HepG2 (cell line): ENCODE results near the gene DOP1B. TPM values are rescaled to one million over a fixed set of nuclear protein-coding genes. Genes with fewer than 3 reads are reported as not detected.
A peak's percentile ranks its signal among the peaks of the same experiment; 100 is the strongest.

Experiments
- ATAC-seq: fragments of 200-7000 bp; cut with Tn5 transposase; 3 replicates; pipeline ENCODE4 v1.9.1; 2020; ENCODE audit warnings: mild to moderate bottlenecking, moderate library complexity
- BruUV-seq: library from RNA; stranded (reverse); fragments of 400-500 nt; replicated peaks from 2 replicates; lab custom pipeline; 2021; lab: Mats Ljungman, UMichigan
- CTCF ChIA-PET: fragments of 300-600 bp; formaldehyde crosslinking; extraction: SDS; loops from one replicate; lab custom pipeline; 2021; ENCODE audit warnings: low total read pairs, inconsistent platforms, low intra/inter-chr PET ratio; lab: Yijun Ruan, JAX
- POLR2A ChIA-PET: fragments of 350-600 bp; sonication (Branson Sonifier 250); formaldehyde crosslinking; loops from one replicate; lab custom pipeline; 2020; ENCODE audit warnings: antibody characterized with exemption, inconsistent platforms; lab: Yijun Ruan, JAX
- DNase-seq: peaks from one replicate; pipeline ENCODE4 v3.0.0-alpha.2; 2015; ENCODE audit warnings: low spot score
- FAIRE-seq: peaks from 3 replicates; lab custom pipeline; 2011; peaks lifted over from hg19 to GRCh38; lab: Jason Lieb, UNC
- H2AFZ ChIP-seq: one replicate; pipeline ENCODE4 v1.6.1; 2011; ENCODE audit warnings: low read length, inconsistent platforms
- H3K27ac ChIP-seq: fragments of 300-600 bp; 3 replicates; pipeline ENCODE4 v1.8.0; 2011; ENCODE audit warnings: mixed run types, mild to moderate bottlenecking, mixed read lengths, low read length, inconsistent platforms; ENCODE audit not compliant: insufficient read depth; ENCODE audit errors: extremely low read length
- H3K27me3 ChIP-seq, 2 experiments: fragments of 200-600 bp in 1 of 2; 2 replicates in 1 of 2; 3 replicates in 1 of 2; pipeline versions ENCODE4 v1.6.0 to v1.8.0; 2011; ENCODE audit warnings: low read length in 2 of 2, mild to moderate bottlenecking in 2 of 2, moderate library complexity in 2 of 2, inconsistent platforms in 1 of 2; ENCODE audit not compliant: insufficient read depth in 2 of 2, control insufficient read depth in 1 of 2
- H3K36me3 ChIP-seq, 2 experiments: fragments of 200-600 bp in 1 of 2; replicated peaks in 1 of 2; 2 replicates in 1 of 2; 3 replicates in 1 of 2; pipeline versions ENCODE4 v1.5.1 to v1.8.0; 2011; ENCODE audit warnings: low read length in 2 of 2, inconsistent platforms in 1 of 2; ENCODE audit not compliant: insufficient read depth in 2 of 2, control insufficient read depth in 1 of 2
- H3K4me1 ChIP-seq: 2 replicates; pipeline ENCODE4 v1.5.1; 2012; ENCODE audit warnings: low read length, inconsistent platforms; ENCODE audit not compliant: insufficient read depth
- H3K4me2 ChIP-seq: 2 replicates; pipeline ENCODE4 v1.6.0; 2011; ENCODE audit warnings: low read depth, low read length, inconsistent platforms
- H3K4me3 ChIP-seq, 3 experiments: fragments of 200-600 bp in 1 of 3; sonication (generic), shearing (Covaris generic) in 1 of 3; replicated peaks in 1 of 3; 2 replicates each; pipeline ENCODE4 v1.5.1; 2011 to 2016; ENCODE audit warnings: low read length in 3 of 3, inconsistent platforms in 2 of 3, low read depth in 2 of 3, mild to moderate bottlenecking in 2 of 3, control low read depth in 1 of 3, mixed read lengths in 1 of 3; ENCODE audit not compliant: insufficient read depth in 1 of 3
- H3K79me2 ChIP-seq: one replicate; pipeline ENCODE4 v1.6.1; 2011; ENCODE audit warnings: low read length, inconsistent platforms; ENCODE audit not compliant: insufficient read depth
- H3K9ac ChIP-seq: 2 replicates; pipeline ENCODE4 v1.6.0; 2011; ENCODE audit warnings: mild to moderate bottlenecking, low read depth, low read length, inconsistent platforms; ENCODE audit not compliant: insufficient read depth
- H3K9me3 ChIP-seq: 2 replicates; pipeline ENCODE4 v1.5.1; 2012; ENCODE audit warnings: mild to moderate bottlenecking, low read length
- H4K20me1 ChIP-seq: 2 replicates; pipeline ENCODE4 v1.6.0; 2011; ENCODE audit warnings: inconsistent platforms, mild to moderate bottlenecking, low read length, moderate library complexity; ENCODE audit not compliant: insufficient read depth
- BRF2 ChIP-seq: sonication (generic); formaldehyde crosslinking; IDR thresholded peaks from 2 replicates; pipeline ENCODE4 v1.8.1; 2022; ENCODE audit warnings: mild to moderate bottlenecking, missing genetic modification reagents
- CREB1 ChIP-seq, 2 experiments: fragments of 450-650 bp in 1 of 2; IDR thresholded peaks; 2 replicates each; pipeline ENCODE4 v1.6.1; 2016 to 2017; ENCODE audit warnings: control low read depth in 1 of 2, mild to moderate bottlenecking in 1 of 2, missing compliant biosample characterization in 1 of 2, missing genetic modification characterization in 1 of 2
- DNMT3B ChIP-seq: conservative IDR thresholded peaks from 2 replicates; pipeline ENCODE4 v1.6.1; 2016; ENCODE audit warnings: missing biosample characterization, control low read depth
- IKZF4 ChIP-seq: sonication (generic); formaldehyde crosslinking; IDR thresholded peaks from 2 replicates; pipeline ENCODE4 v1.5.1; 2020; ENCODE audit warnings: borderline replicate concordance, mild to moderate bottlenecking, low read depth, missing genetic modification reagents; ENCODE audit errors: not compliant biosample characterization
- IRF2 ChIP-seq: IDR thresholded peaks from 2 replicates; pipeline ENCODE4 v1.6.1; 2018; ENCODE audit warnings: missing genetic modification reagents, missing compliant biosample characterization
- KDM2A ChIP-seq: sonication (generic); formaldehyde crosslinking; IDR thresholded peaks from 2 replicates; pipeline ENCODE4 v1.4.0; 2020; ENCODE audit warnings: low read depth, missing genetic modification reagents, borderline replicate concordance
- LBX2 ChIP-seq: sonication (generic); formaldehyde crosslinking; IDR thresholded peaks from 2 replicates; pipeline ENCODE4 v1.5.0; 2020; ENCODE audit warnings: missing genetic modification reagents, mild to moderate bottlenecking, borderline replicate concordance
- NKX3-1 ChIP-seq: sonication (generic); formaldehyde crosslinking; IDR thresholded peaks from 2 replicates; pipeline ENCODE4 v1.5.0; 2020; ENCODE audit warnings: missing genetic modification reagents
- ZNF230 ChIP-seq: sonication (generic); formaldehyde crosslinking; IDR thresholded peaks from 2 replicates; pipeline ENCODE4 v1.4.0; 2020; ENCODE audit warnings: mild to moderate bottlenecking, missing genetic modification reagents
- ZNF30 ChIP-seq: sonication (generic); formaldehyde crosslinking; IDR thresholded peaks from 2 replicates; pipeline ENCODE4 v1.5.0; 2020; ENCODE audit warnings: mild to moderate bottlenecking, missing genetic modification reagents
- ZNF44 ChIP-seq: sonication (generic); formaldehyde crosslinking; IDR thresholded peaks from 2 replicates; pipeline ENCODE4 v1.5.1; 2020; ENCODE audit warnings: mild to moderate bottlenecking, missing genetic modification reagents
- ZNF550 ChIP-seq: sonication (generic); formaldehyde crosslinking; IDR thresholded peaks from 2 replicates; pipeline ENCODE4 v1.4.0; 2020; ENCODE audit warnings: mild to moderate bottlenecking, missing genetic modification reagents, borderline replicate concordance
- ZNF781 ChIP-seq: sonication (generic); formaldehyde crosslinking; IDR thresholded peaks from 2 replicates; pipeline ENCODE4 v1.5.1; 2020; ENCODE audit warnings: borderline replicate concordance, mild to moderate bottlenecking, missing genetic modification reagents; ENCODE audit errors: not compliant biosample characterization
- ZXDC ChIP-seq: sonication (generic); formaldehyde crosslinking; IDR thresholded peaks from 2 replicates; pipeline ENCODE4 v1.5.0; 2020; ENCODE audit warnings: mild to moderate bottlenecking, missing genetic modification reagents
- WGBS: methylation state at CpG from one replicate; pipeline ENCODE4 v1.1.6; 2017; ENCODE audit warnings: low lambda C conversion rate; 5-methylcytosine and 5-hydroxymethylcytosine counted together
- in situ Hi-C: cut with HindIII; loops from 2 replicates; pipeline ENCODE4 v1.10.0; 2017; ENCODE audit warnings: low pct_unique_long_range_greater_than_20kb; ENCODE audit not compliant: extremely low pct_ligation_motif_present
- intact Hi-C: fragments of 100-400 bp; cut with micrococcal nuclease; formaldehyde crosslinking; loops from one replicate; pipeline ENCODE4 v1.10.0; 2022; ENCODE audit not compliant: unreplicated experiment
- polyA plus RNA-seq, 8 experiments: library from polyadenylated mRNA; depleted of rRNA in 3 of 8; stranded (reverse) in 7 of 8; unstranded in 1 of 8; fragments of >200 nt; fragmentation: Illumina TruSeq in 4 of 8; extraction: Trizol in 4 of 8; gene quantifications; 2 replicates each; pipeline versions ENCODE4 v1.2.1 to v1.2.3, GENCODE V29; 2011 to 2016; ENCODE audit warnings: low read depth in 4 of 8, missing spikeins in 1 of 8, mixed read lengths in 1 of 8; ENCODE audit not compliant: insufficient read depth in 1 of 8
- total RNA-seq, 5 experiments: library from RNA; depleted of rRNA; stranded (reverse); fragments of >200 nt; fragmentation: Illumina TruSeq; extraction: Trizol; gene quantifications; 2 replicates each; pipeline ENCODE4 v1.2.3, GENCODE V29; 2016; ENCODE audit warnings: low read depth in 1 of 5

The DOP1B gene
- total and polyA plus RNA-seq, 2 of the 13 experiments (the other 11 are each of a cell fraction or from before 2014, with no cell fraction given) = 2.8 to 3.2 TPM

- in situ Hi-C loops (no loop called here), intact Hi-C loops (no loop called here)
- ATAC-seq = no peak
- Histone ChIP-seq H3K9me3 (no peaks in the 10 kb centered on the region), H3K4me2 (no peak overlapping the region), H3K36me3 (no peaks in the 10 kb centered on the region), H3K27me3 (peaks cover 1 to 24% of the 10 kb centered on the region in 2 experiments; a peak in 2 of 5 replicates), H3K4me1 (0 out of 2 replicates have a peak, but pooled peaks cover 5% of the 10 kb centered on the region), H3K4me3 (no peak overlapping the region), H3K27ac (no peak overlapping the region), H3K9ac (no peak overlapping the region), H2AFZ (no peak overlapping the region), H3K79me2 (no peaks in the 10 kb centered on the region), H4K20me1 (no peaks in the 10 kb centered on the region)
- ChIA-PET CTCF (no interaction called here), POLR2A (no interaction called here)
- no peak for FAIRE-seq
- WGBS = 20% methylated on average over 10 of the region's 10 CpGs
- peak; percentile 8 for DNase-seq
- TF ChIP-seq ZNF550 (CRISPR knock-in tag) (no peak), KDM2A (CRISPR knock-in tag) (no peak)
- BruUV-seq = no TSS peak
These were observed 29.2 kb upstream of the DOP1B start for GRCh38 chr21:36127250-36127904.

- no peak for DNase-seq
- no TSS peak for BruUV-seq
- ChIA-PET POLR2A (no interaction called here), CTCF (no interaction called here)
- in situ Hi-C loops (no loop called here), intact Hi-C loops (no loop called here)
- Histone ChIP-seq H3K9me3 (no peaks in the 10 kb centered on the region), H3K4me2 (no peak overlapping the region), H3K36me3 (no peaks in the 10 kb centered on the region), H3K4me3 (no peak overlapping the region), H2AFZ (no peak overlapping the region), H4K20me1 (no peaks in the 10 kb centered on the region), H3K27ac (no peak overlapping the region), H3K79me2 (no peaks in the 10 kb centered on the region), H3K4me1 (0 out of 2 replicates have a peak, but pooled peaks cover 5% of the 10 kb centered on the region), H3K9ac (no peak overlapping the region), H3K27me3 (peaks cover 1 to 30% of the 10 kb centered on the region in 2 experiments; a peak in 2 of 5 replicates)
- WGBS = 18% methylated on average over 5 of the region's 5 CpGs
- peak; percentile 56 for ATAC-seq
- FAIRE-seq = no peak
- no peak for TF ChIP-seq IKZF4 (CRISPR knock-in tag)
- no peak for TF ChIP-seq ZXDC (CRISPR knock-in tag)
- TF ChIP-seq ZNF30 (CRISPR knock-in tag) = no peak
- TF ChIP-seq IRF2 (CRISPR knock-in tag) = no peak
- TF ChIP-seq LBX2 (CRISPR knock-in tag) = no peak
- no peak for TF ChIP-seq ZNF781
- TF ChIP-seq ZNF230 (CRISPR knock-in tag) = no peak
- TF ChIP-seq DNMT3B = no peak
- TF ChIP-seq CREB1 (IDR thresholded peaks at IDR 0.05) = no peak
- TF ChIP-seq CREB1 (CRISPR knock-in tag; IDR thresholded peaks at IDR 0.05) = no peak
- no peak for TF ChIP-seq BRF2
- no peak for TF ChIP-seq ZNF44
- no peak for TF ChIP-seq NKX3-1 (CRISPR knock-in tag)
These were observed 28.6 kb upstream of the DOP1B start for GRCh38 chr21:36127977-36128376.
